ENCODE results near the gene GALNT2.

Gene GALNT2

DNA sequence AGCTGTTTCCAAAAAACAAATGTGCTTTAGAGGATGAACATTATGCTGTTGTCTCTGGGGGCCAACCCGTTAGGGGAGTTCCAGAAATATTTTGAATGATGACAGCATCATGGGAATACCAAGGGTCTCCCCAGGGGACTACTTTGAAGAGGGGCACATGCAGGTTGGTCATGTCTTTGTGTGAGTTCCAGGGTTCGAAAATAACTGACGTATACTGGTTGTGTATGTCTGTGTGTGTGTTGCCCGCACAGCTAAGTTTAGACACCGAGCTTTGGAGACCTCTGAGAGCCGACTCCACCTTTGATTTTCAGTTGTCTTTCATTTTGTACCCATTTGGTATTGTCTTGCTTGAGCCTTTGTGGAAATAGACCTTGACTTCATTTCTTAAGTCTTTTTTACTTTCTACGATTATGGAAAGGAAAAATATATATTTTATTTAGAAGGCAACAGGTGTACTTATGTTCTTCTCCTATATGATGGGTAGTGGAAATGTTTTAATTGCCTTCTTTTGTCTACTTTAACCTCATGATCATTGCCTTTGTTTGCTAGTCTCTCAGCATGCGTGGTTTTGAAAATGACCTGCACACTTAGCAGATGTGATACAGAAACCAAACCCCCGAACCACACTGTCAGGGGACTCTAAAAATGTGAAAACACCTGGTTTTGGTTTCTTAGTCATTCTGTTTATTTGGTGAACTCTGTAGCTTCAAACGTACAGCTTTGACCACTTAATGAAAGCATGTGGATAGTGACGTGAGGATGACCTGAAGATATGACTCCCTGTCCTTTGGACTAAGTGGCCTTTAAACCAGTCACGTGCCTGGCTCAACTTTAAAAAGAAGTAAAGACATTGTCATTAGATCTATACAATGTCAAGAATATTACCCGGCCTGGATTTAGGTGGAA is 56.5 kb downstream of the GALNT2 start:
- ATAC-seq: no peak
- TF ChIP-seq, protein P1, sequence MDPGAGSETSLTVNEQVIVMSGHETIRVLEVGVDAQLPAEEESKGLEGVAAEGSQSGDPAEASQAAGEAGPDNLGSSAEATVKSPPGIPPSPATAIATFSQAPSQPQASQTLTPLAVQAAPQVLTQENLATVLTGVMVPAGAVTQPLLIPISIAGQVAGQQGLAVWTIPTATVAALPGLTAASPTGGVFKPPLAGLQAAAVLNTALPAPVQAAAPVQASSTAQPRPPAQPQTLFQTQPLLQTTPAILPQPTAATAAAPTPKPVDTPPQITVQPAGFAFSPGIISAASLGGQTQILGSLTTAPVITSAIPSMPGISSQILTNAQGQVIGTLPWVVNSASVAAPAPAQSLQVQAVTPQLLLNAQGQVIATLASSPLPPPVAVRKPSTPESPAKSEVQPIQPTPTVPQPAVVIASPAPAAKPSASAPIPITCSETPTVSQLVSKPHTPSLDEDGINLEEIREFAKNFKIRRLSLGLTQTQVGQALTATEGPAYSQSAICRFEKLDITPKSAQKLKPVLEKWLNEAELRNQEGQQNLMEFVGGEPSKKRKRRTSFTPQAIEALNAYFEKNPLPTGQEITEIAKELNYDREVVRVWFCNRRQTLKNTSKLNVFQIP (CRISPR knock-in tag; IDR thresholded peaks at IDR 0.05; ENCODE audit: borderline replicate concordance, low read depth): no peak
- TF ChIP-seq GLIS3 (CRISPR knock-in tag; IDR thresholded peaks at IDR 0.05) (no peak), TCF4 (CRISPR knock-in tag; IDR thresholded peaks at IDR 0.05; ENCODE audit: borderline replicate concordance) (no peak), RARB (CRISPR knock-in tag; IDR thresholded peaks at IDR 0.05) (no peak), ZNF70 (CRISPR knock-in tag; IDR thresholded peaks at IDR 0.05) (no peak), OSR1 (CRISPR knock-in tag; IDR thresholded peaks at IDR 0.05) (no peak), CSDC2 (CRISPR knock-in tag; IDR thresholded peaks at IDR 0.05) (no peak), PPARA (CRISPR knock-in tag; IDR thresholded peaks at IDR 0.05; ENCODE audit: borderline replicate concordance) (no peak), ZNF565 (CRISPR knock-in tag; conservative IDR thresholded peaks at IDR 0.05; ENCODE audit: low read depth) (no peak), SNAI2 (CRISPR knock-in tag; IDR thresholded peaks at IDR 0.05) (no peak), ISL1 (CRISPR knock-in tag; IDR thresholded peaks at IDR 0.05) (no peak), ARNTL (CRISPR knock-in tag; IDR thresholded peaks at IDR 0.05; ENCODE audit: borderline replicate concordance, low read depth) (no peak), ZFP3 (CRISPR knock-in tag; IDR thresholded peaks at IDR 0.05) (no peak), ZFP30 (CRISPR knock-in tag; IDR thresholded peaks at IDR 0.05) (no peak), ZC3H10 (CRISPR knock-in tag; IDR thresholded peaks at IDR 0.05) (no peak), ESRRG (CRISPR knock-in tag; IDR thresholded peaks at IDR 0.05) (no peak)
- TF ChIP-seq, protein P2, sequence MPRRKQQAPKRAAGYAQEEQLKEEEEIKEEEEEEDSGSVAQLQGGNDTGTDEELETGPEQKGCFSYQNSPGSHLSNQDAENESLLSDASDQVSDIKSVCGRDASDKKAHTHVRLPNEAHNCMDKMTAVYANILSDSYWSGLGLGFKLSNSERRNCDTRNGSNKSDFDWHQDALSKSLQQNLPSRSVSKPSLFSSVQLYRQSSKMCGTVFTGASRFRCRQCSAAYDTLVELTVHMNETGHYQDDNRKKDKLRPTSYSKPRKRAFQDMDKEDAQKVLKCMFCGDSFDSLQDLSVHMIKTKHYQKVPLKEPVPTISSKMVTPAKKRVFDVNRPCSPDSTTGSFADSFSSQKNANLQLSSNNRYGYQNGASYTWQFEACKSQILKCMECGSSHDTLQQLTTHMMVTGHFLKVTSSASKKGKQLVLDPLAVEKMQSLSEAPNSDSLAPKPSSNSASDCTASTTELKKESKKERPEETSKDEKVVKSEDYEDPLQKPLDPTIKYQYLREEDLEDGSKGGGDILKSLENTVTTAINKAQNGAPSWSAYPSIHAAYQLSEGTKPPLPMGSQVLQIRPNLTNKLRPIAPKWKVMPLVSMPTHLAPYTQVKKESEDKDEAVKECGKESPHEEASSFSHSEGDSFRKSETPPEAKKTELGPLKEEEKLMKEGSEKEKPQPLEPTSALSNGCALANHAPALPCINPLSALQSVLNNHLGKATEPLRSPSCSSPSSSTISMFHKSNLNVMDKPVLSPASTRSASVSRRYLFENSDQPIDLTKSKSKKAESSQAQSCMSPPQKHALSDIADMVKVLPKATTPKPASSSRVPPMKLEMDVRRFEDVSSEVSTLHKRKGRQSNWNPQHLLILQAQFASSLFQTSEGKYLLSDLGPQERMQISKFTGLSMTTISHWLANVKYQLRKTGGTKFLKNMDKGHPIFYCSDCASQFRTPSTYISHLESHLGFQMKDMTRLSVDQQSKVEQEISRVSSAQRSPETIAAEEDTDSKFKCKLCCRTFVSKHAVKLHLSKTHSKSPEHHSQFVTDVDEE (CRISPR knock-in tag; IDR thresholded peaks at IDR 0.05): no peak
- TF ChIP-seq, protein P3, sequence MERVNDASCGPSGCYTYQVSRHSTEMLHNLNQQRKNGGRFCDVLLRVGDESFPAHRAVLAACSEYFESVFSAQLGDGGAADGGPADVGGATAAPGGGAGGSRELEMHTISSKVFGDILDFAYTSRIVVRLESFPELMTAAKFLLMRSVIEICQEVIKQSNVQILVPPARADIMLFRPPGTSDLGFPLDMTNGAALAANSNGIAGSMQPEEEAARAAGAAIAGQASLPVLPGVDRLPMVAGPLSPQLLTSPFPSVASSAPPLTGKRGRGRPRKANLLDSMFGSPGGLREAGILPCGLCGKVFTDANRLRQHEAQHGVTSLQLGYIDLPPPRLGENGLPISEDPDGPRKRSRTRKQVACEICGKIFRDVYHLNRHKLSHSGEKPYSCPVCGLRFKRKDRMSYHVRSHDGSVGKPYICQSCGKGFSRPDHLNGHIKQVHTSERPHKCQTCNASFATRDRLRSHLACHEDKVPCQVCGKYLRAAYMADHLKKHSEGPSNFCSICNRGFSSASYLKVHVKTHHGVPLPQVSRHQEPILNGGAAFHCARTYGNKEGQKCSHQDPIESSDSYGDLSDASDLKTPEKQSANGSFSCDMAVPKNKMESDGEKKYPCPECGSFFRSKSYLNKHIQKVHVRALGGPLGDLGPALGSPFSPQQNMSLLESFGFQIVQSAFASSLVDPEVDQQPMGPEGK (CRISPR knock-in tag; IDR thresholded peaks at IDR 0.05; ENCODE audit: borderline replicate concordance): no peak
- TF ChIP-seq, protein P4, sequence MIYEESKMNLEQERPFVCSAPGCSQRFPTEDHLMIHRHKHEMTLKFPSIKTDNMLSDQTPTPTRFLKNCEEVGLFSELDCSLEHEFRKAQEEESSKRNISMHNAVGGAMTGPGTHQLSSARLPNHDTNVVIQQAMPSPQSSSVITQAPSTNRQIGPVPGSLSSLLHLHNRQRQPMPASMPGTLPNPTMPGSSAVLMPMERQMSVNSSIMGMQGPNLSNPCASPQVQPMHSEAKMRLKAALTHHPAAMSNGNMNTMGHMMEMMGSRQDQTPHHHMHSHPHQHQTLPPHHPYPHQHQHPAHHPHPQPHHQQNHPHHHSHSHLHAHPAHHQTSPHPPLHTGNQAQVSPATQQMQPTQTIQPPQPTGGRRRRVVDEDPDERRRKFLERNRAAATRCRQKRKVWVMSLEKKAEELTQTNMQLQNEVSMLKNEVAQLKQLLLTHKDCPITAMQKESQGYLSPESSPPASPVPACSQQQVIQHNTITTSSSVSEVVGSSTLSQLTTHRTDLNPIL (CRISPR knock-in tag; IDR thresholded peaks at IDR 0.05; ENCODE audit: low read depth): no peak

DNA sequence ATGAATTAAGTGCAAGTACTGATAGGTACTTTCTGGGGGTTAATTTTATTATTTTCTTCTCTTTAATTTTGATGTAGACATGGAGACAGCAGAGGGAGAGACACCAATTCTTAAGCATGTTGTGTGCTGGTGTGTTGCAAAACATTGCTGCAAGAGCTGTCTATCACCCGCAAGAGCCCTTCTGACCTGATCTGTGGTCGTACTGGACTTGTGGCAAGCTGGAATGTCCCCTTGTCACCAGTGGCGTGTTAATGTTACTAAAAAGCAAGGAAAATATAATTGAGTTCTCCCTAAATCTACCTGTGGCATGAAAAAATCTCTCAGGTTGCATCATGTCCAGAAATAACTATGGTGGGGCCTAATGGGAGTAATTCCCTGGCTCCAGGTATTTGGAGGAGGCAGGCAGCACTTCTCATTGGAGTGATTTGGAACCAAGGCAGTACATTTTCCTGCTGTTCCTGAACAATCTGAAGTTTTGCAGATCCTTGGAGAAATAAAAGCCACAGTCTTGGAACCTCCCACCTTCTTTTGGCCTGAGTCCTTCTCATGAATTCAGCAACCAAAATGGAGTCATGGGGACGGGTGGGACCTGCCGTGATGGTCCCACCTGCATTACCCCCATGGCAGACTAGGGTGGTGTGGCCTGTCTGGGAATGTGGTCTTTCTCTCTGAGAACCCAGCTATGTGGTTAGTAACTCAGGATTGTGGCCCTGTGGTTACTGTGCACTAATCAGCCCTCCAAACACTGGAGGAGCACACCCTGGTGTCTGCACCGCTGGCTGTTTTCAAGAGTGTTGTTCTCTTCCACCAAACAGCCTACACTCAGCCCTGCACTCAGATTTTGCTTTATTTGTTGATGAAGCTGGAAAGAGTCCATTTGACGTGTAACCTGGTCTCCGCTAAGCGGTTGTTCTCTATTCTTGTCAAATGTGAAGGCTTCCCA is 57.4 kb downstream of the GALNT2 start:
- peak; percentile 10 for ATAC-seq
- TF ChIP-seq, protein P5, sequence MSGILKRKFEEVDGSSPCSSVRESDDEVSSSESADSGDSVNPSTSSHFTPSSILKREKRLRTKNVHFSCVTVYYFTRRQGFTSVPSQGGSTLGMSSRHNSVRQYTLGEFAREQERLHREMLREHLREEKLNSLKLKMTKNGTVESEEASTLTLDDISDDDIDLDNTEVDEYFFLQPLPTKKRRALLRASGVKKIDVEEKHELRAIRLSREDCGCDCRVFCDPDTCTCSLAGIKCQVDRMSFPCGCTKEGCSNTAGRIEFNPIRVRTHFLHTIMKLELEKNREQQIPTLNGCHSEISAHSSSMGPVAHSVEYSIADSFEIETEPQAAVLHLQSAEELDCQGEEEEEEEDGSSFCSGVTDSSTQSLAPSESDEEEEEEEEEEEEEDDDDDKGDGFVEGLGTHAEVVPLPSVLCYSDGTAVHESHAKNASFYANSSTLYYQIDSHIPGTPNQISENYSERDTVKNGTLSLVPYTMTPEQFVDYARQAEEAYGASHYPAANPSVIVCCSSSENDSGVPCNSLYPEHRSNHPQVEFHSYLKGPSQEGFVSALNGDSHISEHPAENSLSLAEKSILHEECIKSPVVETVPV (CRISPR knock-in tag; IDR thresholded peaks at IDR 0.05): no peak
- TF ChIP-seq ZFP30 (CRISPR knock-in tag; IDR thresholded peaks at IDR 0.05): no peak
- TF ChIP-seq ZNF70 (CRISPR knock-in tag; IDR thresholded peaks at IDR 0.05): no peak
- TF ChIP-seq ZNF565 (CRISPR knock-in tag; conservative IDR thresholded peaks at IDR 0.05; ENCODE audit: low read depth): no peak
- TF ChIP-seq, protein P2 (CRISPR knock-in tag; IDR thresholded peaks at IDR 0.05): no peak
- TF ChIP-seq, protein P4 (CRISPR knock-in tag; IDR thresholded peaks at IDR 0.05; ENCODE audit: low read depth): no peak
- TF ChIP-seq TCF4 (CRISPR knock-in tag; IDR thresholded peaks at IDR 0.05; ENCODE audit: borderline replicate concordance): no peak
- TF ChIP-seq ARNTL (CRISPR knock-in tag; IDR thresholded peaks at IDR 0.05; ENCODE audit: borderline replicate concordance, low read depth): no peak
- no peak for TF ChIP-seq CSDC2 (CRISPR knock-in tag; IDR thresholded peaks at IDR 0.05)
- TF ChIP-seq, protein P1 (CRISPR knock-in tag; IDR thresholded peaks at IDR 0.05; ENCODE audit: borderline replicate concordance, low read depth): no peak
- no peak for TF ChIP-seq PPARA (CRISPR knock-in tag; IDR thresholded peaks at IDR 0.05; ENCODE audit: borderline replicate concordance)
